GM23338 (cell line): ENCODE data around the gene KLK11. TPM values are rescaled to one million over a fixed set of nuclear protein-coding genes. Genes with fewer than 3 reads are reported as not detected.

Source experiments
- ATAC-seq: fragments of 200-7000 bp; cut with Tn5 transposase; 3 replicates; pipeline ENCODE4 v1.9.1; 2020
- DNase-seq: peaks from one replicate; pipeline ENCODE4 v3.0.0-alpha.2; 2015; ENCODE audit warnings: low spot score
- H2AFZ ChIP-seq: fragments of 200-600 bp; sonication (generic); 2 replicates; pipeline ENCODE4 v1.8.0; 2016; ENCODE audit warnings: antibody characterized with exemption, mild to moderate bottlenecking, moderate library complexity
- H3F3A ChIP-seq: fragments of 200-600 bp; sonication (generic); replicated peaks from 2 replicates; pipeline ENCODE4 v1.8.0; 2017; ENCODE audit warnings: antibody characterized with exemption, mixed run types, low read depth
- H3K27ac ChIP-seq: fragments of 200-600 bp; sonication (generic); 2 replicates; pipeline ENCODE4 v1.6.1; 2016; ENCODE audit warnings: low read depth
- H3K27me3 ChIP-seq: fragments of 200-600 bp; sonication (generic); 2 replicates; pipeline ENCODE4 v1.8.0; 2016; ENCODE audit warnings: mild to moderate bottlenecking, mixed run types, moderate library complexity; ENCODE audit not compliant: insufficient read depth
- H3K36me3 ChIP-seq: fragments of 200-600 bp; sonication (generic); 2 replicates; pipeline ENCODE4 v1.8.0; 2016; ENCODE audit warnings: mild to moderate bottlenecking; ENCODE audit not compliant: insufficient read depth
- H3K4me1 ChIP-seq: fragments of 200-600 bp; sonication (generic); 2 replicates; pipeline ENCODE4 v1.8.0; 2016; ENCODE audit warnings: mild to moderate bottlenecking, moderate library complexity; ENCODE audit not compliant: insufficient read depth
- H3K4me2 ChIP-seq: fragments of 200-600 bp; sonication (generic); 2 replicates; pipeline ENCODE4 v1.7.1; 2017; ENCODE audit warnings: mixed run types
- H3K4me3 ChIP-seq: fragments of 200-600 bp; sonication (generic); 2 replicates; pipeline ENCODE4 v1.6.1; 2016; ENCODE audit warnings: mixed run types
- H3K79me2 ChIP-seq: fragments of 200-600 bp; sonication (generic); replicated peaks from 2 replicates; pipeline ENCODE4 v1.8.0; 2017; ENCODE audit warnings: mild to moderate bottlenecking; ENCODE audit not compliant: insufficient read depth
- H3K9me2 ChIP-seq: fragments of 200-600 bp; sonication (generic); 2 replicates; pipeline ENCODE4 v1.8.0; 2017; ENCODE audit not compliant: insufficient read depth
- H4K20me1 ChIP-seq: fragments of 200-600 bp; sonication (generic); replicated peaks from 2 replicates; pipeline ENCODE4 v1.8.0; 2017; ENCODE audit warnings: mild to moderate bottlenecking; ENCODE audit not compliant: insufficient read depth
- H3K27ac Mint-ChIP-seq: 2 replicates; pipeline ENCODE4 v1.8.0; 2020; ENCODE audit warnings: inconsistent platforms, mild to moderate bottlenecking, moderate library complexity, mixed read lengths
- H3K27me3 Mint-ChIP-seq: 3 replicates; pipeline ENCODE4 v1.8.0; 2022; ENCODE audit warnings: low read depth, mild to moderate bottlenecking, moderate library complexity, mixed read lengths, inconsistent platforms; ENCODE audit not compliant: insufficient read depth, poor library complexity
- H3K36me3 Mint-ChIP-seq: 3 replicates; pipeline ENCODE4 v1.8.0; 2021; ENCODE audit warnings: low read depth, mild to moderate bottlenecking, inconsistent platforms, moderate library complexity, mixed read lengths
- H3K4me1 Mint-ChIP-seq: 3 replicates; pipeline ENCODE4 v1.8.0; 2020; ENCODE audit warnings: mild to moderate bottlenecking, inconsistent platforms, mixed read lengths
- H3K4me3 Mint-ChIP-seq: 3 replicates; pipeline ENCODE4 v1.8.0; 2021; ENCODE audit warnings: moderate library complexity, mild to moderate bottlenecking, inconsistent platforms, mixed read lengths
- H3K9me3 Mint-ChIP-seq: 3 replicates; pipeline ENCODE4 v1.8.0; 2020; ENCODE audit warnings: moderate library complexity, mild to moderate bottlenecking, inconsistent platforms, mixed read lengths
- EZH2 ChIP-seq: fragments of 200-600 bp; sonication (generic); IDR thresholded peaks from one replicate; pipeline ENCODE4 v1.8.0; 2017; ENCODE audit warnings: antibody characterized with exemption, mild to moderate bottlenecking, low read depth; ENCODE audit not compliant: unreplicated experiment
- EZH2phosphoT487 ChIP-seq: fragments of 200-600 bp; sonication (generic); IDR thresholded peaks from one replicate; pipeline ENCODE4 v1.8.1; 2018; ENCODE audit warnings: antibody characterized with exemption; ENCODE audit not compliant: unreplicated experiment
- JUNB ChIP-seq: IDR thresholded peaks from one replicate; pipeline ENCODE4 v1.6.1; 2016; ENCODE audit warnings: antibody characterized with exemption; ENCODE audit not compliant: unreplicated experiment
- NANOG ChIP-seq: IDR thresholded peaks from 2 replicates; pipeline ENCODE4 v1.6.1; 2016; ENCODE audit warnings: antibody characterized with exemption, borderline replicate concordance
- POLR2AphosphoS5 ChIP-seq: IDR thresholded peaks from 2 replicates; pipeline ENCODE4 v1.6.1; 2016; ENCODE audit warnings: antibody characterized with exemption, low read depth
- STAT1 ChIP-seq: IDR thresholded peaks from one replicate; pipeline ENCODE4 v1.6.1; 2016; ENCODE audit warnings: antibody characterized with exemption; ENCODE audit not compliant: unreplicated experiment
- ZNF114 ChIP-seq: fragments of 250-450 bp; sonication (Bioruptor Pico); IDR thresholded peaks from 2 replicates; pipeline ENCODE4 v1.5.0; 2020; ENCODE audit warnings: mild to moderate bottlenecking, moderate library complexity
- ZNF331 ChIP-seq: fragments of 250-450 bp; sonication (Bioruptor Pico); IDR thresholded peaks from 2 replicates; pipeline ENCODE4 v1.5.0; 2020; ENCODE audit warnings: low read depth, mild to moderate bottlenecking, moderate library complexity
- polyA plus RNA-seq: library from polyadenylated mRNA; unstranded; fragments of >200 nt; fragmentation: Nextera tagmentation; extraction: Ambion mirVana; gene quantifications from 2 replicates; pipeline ENCODE4 v1.2.1, GENCODE V29; 2016
- total RNA-seq: library from RNA; depleted of rRNA; stranded (reverse); fragments of >200 nt; shearing (Covaris generic); gene quantifications from 2 replicates; pipeline ENCODE4 v1.2.3, GENCODE V29; 2014
- TF ChIP-seq, protein P1 (sequence below), 2 experiments: fragments of 200-600 bp in 1 of 2; sonication (generic) in 1 of 2; conservative IDR thresholded peaks; 2 replicates each; pipeline versions ENCODE4 v1.5.1 to v1.6.1; 2016 to 2017; ENCODE audit warnings: antibody characterized with exemption in 2 of 2, low read depth in 2 of 2, mild to moderate bottlenecking in 2 of 2, moderate library complexity in 1 of 2
- TF ChIP-seq, protein P2 (sequence below): IDR thresholded peaks from 2 replicates; pipeline ENCODE4 v1.6.1; 2016; ENCODE audit warnings: antibody characterized with exemption
- TF ChIP-seq, protein P3 (sequence below): IDR thresholded peaks from one replicate; pipeline ENCODE4 v1.6.1; 2018; ENCODE audit warnings: antibody characterized with exemption; ENCODE audit not compliant: unreplicated experiment

The KLK11 gene
- total and polyA plus RNA-seq, 2 experiments from 2014 or later: not detected

DNA sequence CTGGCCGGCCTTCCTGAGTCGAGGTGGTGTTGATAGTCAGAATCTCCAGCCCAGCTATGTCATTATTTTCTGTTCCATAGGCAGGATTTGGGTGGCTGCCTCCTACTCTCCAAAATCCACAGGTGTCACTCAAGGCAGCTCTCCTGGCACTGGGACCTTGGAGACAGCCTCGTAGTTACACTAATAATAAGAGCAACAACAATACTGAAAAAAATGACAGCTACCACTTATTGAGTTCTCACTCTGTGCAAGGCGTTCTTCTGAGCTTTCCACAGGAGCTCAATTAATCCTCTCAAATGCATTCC lies 20.6 kb upstream of the KLK11 start:
- H3K27me3 Mint-ChIP-seq: peaks cover 12% of the 10 kb centered on the region
- peaks cover 31% of the 10 kb centered on the region for H3K4me1 Mint-ChIP-seq
- Histone ChIP-seq H3K4me2 (peak overlapping the region; percentile 48), H3K27me3 (no peaks in the 10 kb centered on the region), H3K79me2 (no peaks in the 10 kb centered on the region), H3K9me2 (no peaks in the 10 kb centered on the region), H4K20me1 (no peaks in the 10 kb centered on the region), H3K4me3 (0 out of 2 replicates have a peak overlapping the region, but pooled peaks have one; percentile 3), H3K36me3 (no peaks in the 10 kb centered on the region), H3K27ac (peak overlapping the region; percentile 92), H3F3A (no peaks in the 10 kb centered on the region; the same call in 1 of the 2 replicates), H2AFZ (no peak overlapping the region), H3K4me1 (peaks cover 36% of the 10 kb centered on the region)
- peak overlapping the region; percentile 41 for H3K4me3 Mint-ChIP-seq
- peaks cover 31% of the 10 kb centered on the region for H3K9me3 Mint-ChIP-seq
- DNase-seq (no peak), ATAC-seq (no peak)
- no peak for TF ChIP-seq ZNF114
- peak; percentile 42; the same call in 1 of the 2 replicates for TF ChIP-seq POLR2AphosphoS5
- peak overlapping the region; percentile 69 for H3K27ac Mint-ChIP-seq
- peaks cover 18% of the 10 kb centered on the region; the same call in 2 of the 3 replicates for H3K36me3 Mint-ChIP-seq

DNA sequence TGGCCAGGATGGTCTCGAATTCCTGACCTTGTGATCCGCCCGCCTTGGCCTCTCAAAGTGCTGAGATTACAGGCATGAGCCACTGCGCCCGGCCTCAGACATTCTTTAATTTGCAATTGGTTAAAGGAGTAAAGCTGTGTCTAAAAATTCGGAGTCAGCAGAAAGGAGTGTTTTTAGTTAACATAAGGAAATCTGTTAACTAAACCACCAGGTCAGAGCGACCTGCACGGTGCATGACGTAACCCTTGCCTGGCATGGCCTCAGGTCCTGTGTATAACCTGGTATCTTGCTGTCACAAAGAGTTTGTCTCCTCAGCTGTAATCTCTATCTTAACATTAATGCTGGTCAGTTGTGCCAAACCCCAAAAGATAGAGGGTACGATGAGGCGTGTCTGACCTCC lies 17.9 kb upstream of the KLK11 start:
- no peak for DNase-seq
- peaks cover 36% of the 10 kb centered on the region for H3K4me1 ChIP-seq
- no peak for ATAC-seq
- Mint-ChIP-seq H3K27me3 (peaks cover 12% of the 10 kb centered on the region), H3K9me3 (peaks cover 21% of the 10 kb centered on the region), H3K4me1 (peaks cover 29% of the 10 kb centered on the region), H3K36me3 (peaks cover 11% of the 10 kb centered on the region; the same call in 2 of the 3 replicates), H3K4me3 (no peak overlapping the region), H3K27ac (no peak overlapping the region; the same call in 1 of the 2 replicates)
- no peaks in the 10 kb centered on the region for H3K27me3 ChIP-seq
- no peaks in the 10 kb centered on the region for H4K20me1 ChIP-seq
- H3K4me3 ChIP-seq: no peak overlapping the region
- no peaks in the 10 kb centered on the region for H3K9me2 ChIP-seq
- H3K4me2 ChIP-seq: 0 out of 2 replicates have a peak overlapping the region, but pooled peaks have one; percentile 24
- H3K79me2 ChIP-seq: no peaks in the 10 kb centered on the region
- peak overlapping the region; percentile 20; the same call in 1 of the 2 replicates for H2AFZ ChIP-seq
- no peak overlapping the region for H3K27ac ChIP-seq
- H3K36me3 ChIP-seq: no peaks in the 10 kb centered on the region
- no peaks in the 10 kb centered on the region; the same call in 1 of the 2 replicates for H3F3A ChIP-seq
- TF ChIP-seq JUNB (no peak), NANOG (no peak), ZNF331 (CRISPR knock-in tag) (no peak), EZH2 (no peak), EZH2phosphoT487 (no peak), STAT1 (no peak)
- TF ChIP-seq, protein P1, sequence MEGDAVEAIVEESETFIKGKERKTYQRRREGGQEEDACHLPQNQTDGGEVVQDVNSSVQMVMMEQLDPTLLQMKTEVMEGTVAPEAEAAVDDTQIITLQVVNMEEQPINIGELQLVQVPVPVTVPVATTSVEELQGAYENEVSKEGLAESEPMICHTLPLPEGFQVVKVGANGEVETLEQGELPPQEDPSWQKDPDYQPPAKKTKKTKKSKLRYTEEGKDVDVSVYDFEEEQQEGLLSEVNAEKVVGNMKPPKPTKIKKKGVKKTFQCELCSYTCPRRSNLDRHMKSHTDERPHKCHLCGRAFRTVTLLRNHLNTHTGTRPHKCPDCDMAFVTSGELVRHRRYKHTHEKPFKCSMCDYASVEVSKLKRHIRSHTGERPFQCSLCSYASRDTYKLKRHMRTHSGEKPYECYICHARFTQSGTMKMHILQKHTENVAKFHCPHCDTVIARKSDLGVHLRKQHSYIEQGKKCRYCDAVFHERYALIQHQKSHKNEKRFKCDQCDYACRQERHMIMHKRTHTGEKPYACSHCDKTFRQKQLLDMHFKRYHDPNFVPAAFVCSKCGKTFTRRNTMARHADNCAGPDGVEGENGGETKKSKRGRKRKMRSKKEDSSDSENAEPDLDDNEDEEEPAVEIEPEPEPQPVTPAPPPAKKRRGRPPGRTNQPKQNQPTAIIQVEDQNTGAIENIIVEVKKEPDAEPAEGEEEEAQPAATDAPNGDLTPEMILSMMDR (conservative IDR thresholded peaks at IDR 0.05; ENCODE audit: low read depth in 2 of 2): no peak
- TF ChIP-seq, protein P2, sequence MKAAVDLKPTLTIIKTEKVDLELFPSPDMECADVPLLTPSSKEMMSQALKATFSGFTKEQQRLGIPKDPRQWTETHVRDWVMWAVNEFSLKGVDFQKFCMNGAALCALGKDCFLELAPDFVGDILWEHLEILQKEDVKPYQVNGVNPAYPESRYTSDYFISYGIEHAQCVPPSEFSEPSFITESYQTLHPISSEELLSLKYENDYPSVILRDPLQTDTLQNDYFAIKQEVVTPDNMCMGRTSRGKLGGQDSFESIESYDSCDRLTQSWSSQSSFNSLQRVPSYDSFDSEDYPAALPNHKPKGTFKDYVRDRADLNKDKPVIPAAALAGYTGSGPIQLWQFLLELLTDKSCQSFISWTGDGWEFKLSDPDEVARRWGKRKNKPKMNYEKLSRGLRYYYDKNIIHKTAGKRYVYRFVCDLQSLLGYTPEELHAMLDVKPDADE: no peak
- TF ChIP-seq, protein P3, sequence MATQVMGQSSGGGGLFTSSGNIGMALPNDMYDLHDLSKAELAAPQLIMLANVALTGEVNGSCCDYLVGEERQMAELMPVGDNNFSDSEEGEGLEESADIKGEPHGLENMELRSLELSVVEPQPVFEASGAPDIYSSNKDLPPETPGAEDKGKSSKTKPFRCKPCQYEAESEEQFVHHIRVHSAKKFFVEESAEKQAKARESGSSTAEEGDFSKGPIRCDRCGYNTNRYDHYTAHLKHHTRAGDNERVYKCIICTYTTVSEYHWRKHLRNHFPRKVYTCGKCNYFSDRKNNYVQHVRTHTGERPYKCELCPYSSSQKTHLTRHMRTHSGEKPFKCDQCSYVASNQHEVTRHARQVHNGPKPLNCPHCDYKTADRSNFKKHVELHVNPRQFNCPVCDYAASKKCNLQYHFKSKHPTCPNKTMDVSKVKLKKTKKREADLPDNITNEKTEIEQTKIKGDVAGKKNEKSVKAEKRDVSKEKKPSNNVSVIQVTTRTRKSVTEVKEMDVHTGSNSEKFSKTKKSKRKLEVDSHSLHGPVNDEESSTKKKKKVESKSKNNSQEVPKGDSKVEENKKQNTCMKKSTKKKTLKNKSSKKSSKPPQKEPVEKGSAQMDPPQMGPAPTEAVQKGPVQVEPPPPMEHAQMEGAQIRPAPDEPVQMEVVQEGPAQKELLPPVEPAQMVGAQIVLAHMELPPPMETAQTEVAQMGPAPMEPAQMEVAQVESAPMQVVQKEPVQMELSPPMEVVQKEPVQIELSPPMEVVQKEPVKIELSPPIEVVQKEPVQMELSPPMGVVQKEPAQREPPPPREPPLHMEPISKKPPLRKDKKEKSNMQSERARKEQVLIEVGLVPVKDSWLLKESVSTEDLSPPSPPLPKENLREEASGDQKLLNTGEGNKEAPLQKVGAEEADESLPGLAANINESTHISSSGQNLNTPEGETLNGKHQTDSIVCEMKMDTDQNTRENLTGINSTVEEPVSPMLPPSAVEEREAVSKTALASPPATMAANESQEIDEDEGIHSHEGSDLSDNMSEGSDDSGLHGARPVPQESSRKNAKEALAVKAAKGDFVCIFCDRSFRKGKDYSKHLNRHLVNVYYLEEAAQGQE: no peak
